Measurements from ENCODE around the gene KCNE2. TPM values are rescaled to one million over a fixed set of nuclear protein-coding genes. Genes with fewer than 3 reads are reported as not detected.

Gene KCNE2
- total and polyA plus RNA-seq, 9 donors = 0.22 to 0.83 (median 0.48) TPM

GRCh38 chr21:34351786-34352241 lies 12.0 kb upstream of the KCNE2 start:
- Histone ChIP-seq H3K9me3 (replicated peaks; ENCODE audit: control insufficient read depth, low read depth, low read length) (no peaks in the 10 kb centered on the region), H3K27me3 (ENCODE audit: control insufficient read depth, insufficient read depth, low read length) (no peaks in the 10 kb centered on the region), H3K36me3 (ENCODE audit: control insufficient read depth, insufficient read depth, low read length) (no peaks in the 10 kb centered on the region), H3K27ac (ENCODE audit: low read length) (no peak overlapping the region), H3K4me1 (ENCODE audit: control insufficient read depth, insufficient read depth, low read length) (no peaks in the 10 kb centered on the region), H3K4me3 (ENCODE audit: low read length) (no peak overlapping the region)
- 4% methylated on average over 5 of the region's 6 CpGs for WGBS (ENCODE audit: insufficient coverage)
- DNase-seq = peak; percentile 65

DNA sequence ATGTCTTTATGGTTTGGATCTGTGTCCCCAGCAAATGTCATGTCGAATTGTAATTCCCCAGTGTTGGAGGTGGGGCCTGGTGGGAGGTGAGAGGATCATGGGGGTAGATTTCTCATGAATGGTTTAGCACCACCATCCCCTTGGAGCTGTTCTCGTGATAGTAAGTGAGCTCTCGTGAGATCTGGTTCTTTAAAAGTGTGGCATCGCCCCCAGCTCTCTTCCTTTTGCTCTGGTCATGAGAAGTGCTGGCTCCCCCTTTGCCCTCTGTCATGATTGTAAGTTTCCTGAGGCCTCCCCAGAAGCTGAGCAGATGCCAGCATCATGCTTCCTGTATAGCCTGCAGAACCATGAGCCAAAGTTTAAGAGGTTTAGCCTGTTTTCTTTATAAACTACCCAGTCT lies 11.2 kb upstream of the KCNE2 start:
- Histone ChIP-seq H3K36me3 (ENCODE audit: control insufficient read depth, insufficient read depth, low read length) (no peaks in the 10 kb centered on the region), H3K9me3 (replicated peaks; ENCODE audit: control insufficient read depth, low read depth, low read length) (no peaks in the 10 kb centered on the region), H3K4me1 (ENCODE audit: control insufficient read depth, insufficient read depth, low read length) (no peaks in the 10 kb centered on the region), H3K27ac (ENCODE audit: low read length) (no peak overlapping the region), H3K27me3 (ENCODE audit: control insufficient read depth, insufficient read depth, low read length) (no peaks in the 10 kb centered on the region), H3K4me3 (ENCODE audit: low read length) (no peak overlapping the region)
- DNase-seq = no peak
- 83% methylated on average over 4 of the region's 4 CpGs for WGBS (ENCODE audit: insufficient coverage)

GRCh38 chr21:34353182-34353581 lies 10.6 kb upstream of the KCNE2 start:
- Histone ChIP-seq H3K4me1 (ENCODE audit: control insufficient read depth, insufficient read depth, low read length) (no peaks in the 10 kb centered on the region), H3K36me3 (ENCODE audit: control insufficient read depth, insufficient read depth, low read length) (no peaks in the 10 kb centered on the region), H3K27me3 (ENCODE audit: control insufficient read depth, insufficient read depth, low read length) (no peaks in the 10 kb centered on the region), H3K9me3 (replicated peaks; ENCODE audit: control insufficient read depth, low read depth, low read length) (no peaks in the 10 kb centered on the region), H3K4me3 (ENCODE audit: low read length) (no peak overlapping the region), H3K27ac (ENCODE audit: low read length) (no peak overlapping the region)
- no CpG with 5 or more reads among the region's 6 CpGs for WGBS (ENCODE audit: insufficient coverage)
- DNase-seq = no peak

DNA sequence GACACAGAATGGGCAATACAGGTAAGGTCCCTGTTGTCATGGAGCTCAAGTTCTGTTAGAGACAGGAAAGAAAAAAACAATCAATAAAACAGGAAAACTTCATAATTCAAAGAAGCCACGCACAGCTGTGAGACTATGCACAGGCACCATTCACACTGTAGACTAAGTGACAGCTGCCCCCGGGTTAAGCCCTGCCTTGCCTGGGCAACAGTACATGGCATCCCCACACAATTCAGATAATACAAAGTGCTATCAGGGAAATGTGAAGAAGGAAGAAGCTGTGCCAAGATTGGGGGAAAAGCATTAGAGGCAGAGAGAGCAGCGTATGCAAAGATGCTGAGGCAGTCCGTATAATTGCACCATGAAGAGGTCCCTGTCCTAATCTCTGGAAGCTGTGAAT lies 9.0 kb upstream of the KCNE2 start:
- 81% methylated on average over 2 of the region's 4 CpGs for WGBS (ENCODE audit: insufficient coverage)
- Histone ChIP-seq H3K36me3 (ENCODE audit: control insufficient read depth, insufficient read depth, low read length) (no peaks in the 10 kb centered on the region), H3K4me1 (ENCODE audit: control insufficient read depth, insufficient read depth, low read length) (no peaks in the 10 kb centered on the region), H3K27me3 (ENCODE audit: control insufficient read depth, insufficient read depth, low read length) (peaks cover 2% of the 10 kb centered on the region), H3K4me3 (ENCODE audit: low read length) (no peak overlapping the region), H3K9me3 (replicated peaks; ENCODE audit: control insufficient read depth, low read depth, low read length) (no peaks in the 10 kb centered on the region), H3K27ac (ENCODE audit: low read length) (no peak overlapping the region)
- DNase-seq = no peak

DNA sequence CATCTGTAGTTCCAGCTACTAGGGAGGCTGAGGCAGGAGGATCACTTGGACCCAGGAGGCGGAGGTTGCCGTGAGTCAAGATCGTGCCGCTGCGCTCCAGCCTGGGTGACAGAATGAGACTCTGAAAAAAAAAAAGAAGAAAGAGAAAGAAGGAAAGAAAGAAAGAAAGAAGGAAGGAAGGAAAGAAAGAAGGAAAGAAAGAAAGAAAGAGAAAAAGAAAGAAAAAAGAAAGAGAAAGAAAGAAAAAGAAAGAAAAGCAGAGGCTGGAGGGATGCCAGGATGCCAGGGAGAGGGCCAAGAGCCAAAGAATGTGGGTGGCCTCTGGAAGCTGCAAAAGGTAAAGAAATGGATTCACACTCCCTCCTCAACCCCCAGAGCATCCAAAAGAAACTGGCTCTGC lies 8.2 kb upstream of the KCNE2 start:
- no peaks in the 10 kb centered on the region for H3K9me3 ChIP-seq (replicated peaks; ENCODE audit: control insufficient read depth, low read depth, low read length)
- DNase-seq = no peak
- WGBS (ENCODE audit: insufficient coverage) = 97% methylated on average over 5 of the region's 5 CpGs
- no peaks in the 10 kb centered on the region for H3K36me3 ChIP-seq (ENCODE audit: control insufficient read depth, insufficient read depth, low read length)
- no peaks in the 10 kb centered on the region for H3K4me1 ChIP-seq (ENCODE audit: control insufficient read depth, insufficient read depth, low read length)
- H3K4me3 ChIP-seq (ENCODE audit: low read length) = no peak overlapping the region
- H3K27ac ChIP-seq (ENCODE audit: low read length) = no peak overlapping the region
- peaks cover 2% of the 10 kb centered on the region for H3K27me3 ChIP-seq (ENCODE audit: control insufficient read depth, insufficient read depth, low read length)

GRCh38 chr21:34357889-34358288 lies 5.9 kb upstream of the KCNE2 start:
- Histone ChIP-seq H3K9me3 (replicated peaks; ENCODE audit: control insufficient read depth, low read depth, low read length) (no peaks in the 10 kb centered on the region), H3K27me3 (ENCODE audit: control insufficient read depth, insufficient read depth, low read length) (peaks cover 2% of the 10 kb centered on the region), H3K36me3 (ENCODE audit: control insufficient read depth, insufficient read depth, low read length) (no peaks in the 10 kb centered on the region), H3K27ac (ENCODE audit: low read length) (no peak overlapping the region), H3K4me3 (ENCODE audit: low read length) (no peak overlapping the region), H3K4me1 (ENCODE audit: control insufficient read depth, insufficient read depth, low read length) (no peaks in the 10 kb centered on the region)
- WGBS (ENCODE audit: insufficient coverage) = no CpG with 5 or more reads among the region's 2 CpGs
- no peak for DNase-seq

DNA sequence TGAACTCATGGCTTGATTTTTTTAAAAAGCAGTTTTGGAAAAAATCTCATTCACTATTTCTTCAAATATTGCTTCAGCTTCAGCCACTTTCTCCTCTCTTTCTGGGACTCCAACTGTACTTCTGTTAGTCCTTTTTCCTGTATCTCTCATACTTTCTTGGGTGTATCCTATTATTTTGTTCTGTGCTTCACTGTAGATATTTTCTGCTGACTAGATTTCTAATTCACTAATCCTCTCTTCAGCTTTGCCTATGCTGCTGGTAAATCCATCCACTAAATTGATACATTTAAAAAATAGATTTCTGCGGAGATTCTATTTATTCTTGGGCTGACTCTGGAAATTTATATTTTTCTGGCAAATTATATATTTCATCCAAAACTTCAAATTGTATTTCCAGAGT lies 4.9 kb upstream of the KCNE2 start:
- no peaks in the 10 kb centered on the region for H3K4me1 ChIP-seq (ENCODE audit: control insufficient read depth, insufficient read depth, low read length)
- H3K27ac ChIP-seq (ENCODE audit: low read length) = no peak overlapping the region
- no peaks in the 10 kb centered on the region for H3K36me3 ChIP-seq (ENCODE audit: control insufficient read depth, insufficient read depth, low read length)
- H3K9me3 ChIP-seq (replicated peaks; ENCODE audit: control insufficient read depth, low read depth, low read length) = no peaks in the 10 kb centered on the region
- DNase-seq = no peak
- WGBS (ENCODE audit: insufficient coverage) = no CpG with 5 or more reads among the region's 1 CpG
- H3K27me3 ChIP-seq (ENCODE audit: control insufficient read depth, insufficient read depth, low read length) = peaks cover 2% of the 10 kb centered on the region
- H3K4me3 ChIP-seq (ENCODE audit: low read length) = no peak overlapping the region

DNA sequence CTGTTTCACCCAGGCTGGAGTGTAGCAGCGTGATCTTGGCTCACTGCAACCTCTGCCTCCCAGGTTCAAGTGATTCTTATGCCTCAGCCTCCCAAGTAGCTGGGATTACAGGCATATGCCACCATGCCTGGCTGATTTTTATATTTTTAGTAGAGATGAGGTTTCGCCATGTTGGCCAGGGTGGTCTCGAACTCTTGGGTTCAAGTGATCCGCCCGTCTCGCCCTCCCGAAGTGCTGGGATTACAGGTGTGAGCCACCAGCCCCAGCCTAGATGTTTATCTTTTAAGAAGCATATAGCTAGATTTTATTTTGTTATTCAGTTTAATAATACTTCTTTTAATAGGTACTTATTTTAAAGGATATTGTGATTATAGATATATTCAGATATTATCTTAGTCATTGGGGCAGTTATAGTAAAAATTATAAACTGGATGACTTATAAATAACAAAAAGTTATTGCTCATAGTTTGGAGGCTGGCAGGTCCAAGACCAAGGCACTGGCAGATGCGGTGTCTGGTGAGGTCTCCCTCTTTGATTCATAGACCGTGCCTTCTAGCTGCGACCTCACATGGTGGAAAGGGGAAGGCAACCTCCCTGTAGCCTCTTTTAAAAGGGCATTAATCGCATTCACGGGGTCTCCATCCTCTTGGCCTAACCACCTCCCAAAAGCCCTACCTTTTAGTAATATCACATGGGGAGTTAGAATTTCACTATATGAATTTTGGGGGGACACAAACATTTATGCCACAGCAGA lies 3.1 kb upstream of the KCNE2 start:
- no peak for DNase-seq
- Histone ChIP-seq H3K27me3 (ENCODE audit: control insufficient read depth, insufficient read depth, low read length) (peaks cover 2% of the 10 kb centered on the region), H3K9me3 (replicated peaks; ENCODE audit: control insufficient read depth, low read depth, low read length) (no peaks in the 10 kb centered on the region), H3K36me3 (ENCODE audit: control insufficient read depth, insufficient read depth, low read length) (no peaks in the 10 kb centered on the region), H3K27ac (ENCODE audit: low read length) (no peak overlapping the region), H3K4me1 (ENCODE audit: control insufficient read depth, insufficient read depth, low read length) (no peaks in the 10 kb centered on the region), H3K4me3 (ENCODE audit: low read length) (no peak overlapping the region)
- WGBS (ENCODE audit: insufficient coverage) = 95% methylated on average over 7 of the region's 12 CpGs

DNA sequence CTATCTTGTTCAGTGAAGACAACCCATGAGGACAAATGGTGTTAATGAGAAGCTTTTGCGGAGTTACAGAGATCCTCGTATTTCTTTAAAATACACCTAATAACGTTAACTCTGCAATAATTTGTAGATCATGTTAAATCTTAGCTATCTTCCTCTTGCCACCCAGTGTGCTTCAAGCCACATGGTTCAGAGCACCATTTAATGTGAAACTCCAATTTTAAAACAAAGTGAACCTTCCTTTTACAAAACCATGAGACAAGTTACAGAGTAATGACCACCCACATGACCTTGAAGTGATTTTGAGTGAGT lies 1.7 kb upstream of the KCNE2 start:
- no peaks in the 10 kb centered on the region for H3K36me3 ChIP-seq (ENCODE audit: control insufficient read depth, insufficient read depth, low read length)
- H3K27ac ChIP-seq (ENCODE audit: low read length) = no peak overlapping the region
- DNase-seq = no peak
- H3K4me3 ChIP-seq (ENCODE audit: low read length) = no peak overlapping the region
- no peaks in the 10 kb centered on the region for H3K9me3 ChIP-seq (replicated peaks; ENCODE audit: control insufficient read depth, low read depth, low read length)
- peaks cover 2% of the 10 kb centered on the region for H3K27me3 ChIP-seq (ENCODE audit: control insufficient read depth, insufficient read depth, low read length)
- H3K4me1 ChIP-seq (ENCODE audit: control insufficient read depth, insufficient read depth, low read length) = no peaks in the 10 kb centered on the region
- WGBS (ENCODE audit: insufficient coverage) = no CpG with 5 or more reads among the region's 3 CpGs

GRCh38 chr21:34362670-34363069 lies 1.1 kb upstream of the KCNE2 start:
- Histone ChIP-seq H3K27ac (ENCODE audit: low read length) (no peak overlapping the region), H3K4me3 (ENCODE audit: low read length) (no peak overlapping the region), H3K36me3 (ENCODE audit: control insufficient read depth, insufficient read depth, low read length) (no peaks in the 10 kb centered on the region), H3K27me3 (ENCODE audit: control insufficient read depth, insufficient read depth, low read length) (peaks cover 2% of the 10 kb centered on the region), H3K4me1 (ENCODE audit: control insufficient read depth, insufficient read depth, low read length) (no peaks in the 10 kb centered on the region), H3K9me3 (replicated peaks; ENCODE audit: control insufficient read depth, low read depth, low read length) (no peaks in the 10 kb centered on the region)
- DNase-seq = no peak
- WGBS (ENCODE audit: insufficient coverage) = no CpG with 5 or more reads among the region's 3 CpGs

- no peaks in the 10 kb centered on the region for H3K36me3 ChIP-seq (ENCODE audit: control insufficient read depth, insufficient read depth, low read length)
- H3K4me3 ChIP-seq (ENCODE audit: low read length) = no peak overlapping the region
- H3K4me1 ChIP-seq (ENCODE audit: control insufficient read depth, insufficient read depth, low read length) = no peaks in the 10 kb centered on the region
- H3K9me3 ChIP-seq (replicated peaks; ENCODE audit: control insufficient read depth, low read depth, low read length) = no peaks in the 10 kb centered on the region
- DNase-seq = no peak
- no peak overlapping the region for H3K27ac ChIP-seq (ENCODE audit: low read length)
- H3K27me3 ChIP-seq (ENCODE audit: control insufficient read depth, insufficient read depth, low read length) = no peaks in the 10 kb centered on the region
Measured at GRCh38 chr21:34364921-34365320, 1.1 kb downstream of the KCNE2 start.
